Measurements from ENCODE around the gene FLT4. TPM values are rescaled to one million over a fixed set of nuclear protein-coding genes. Genes with fewer than 3 reads are reported as not detected.
"Not testable (repeated sequence)": the region's sequence is repeated elsewhere in the genome, so short reads cannot be mapped to it uniquely, and the experiment has no call there.

FLT4 gene
- total and polyA plus RNA-seq, 8 donors: 0.79 to 6.8 (median 2.1) TPM

DNA sequence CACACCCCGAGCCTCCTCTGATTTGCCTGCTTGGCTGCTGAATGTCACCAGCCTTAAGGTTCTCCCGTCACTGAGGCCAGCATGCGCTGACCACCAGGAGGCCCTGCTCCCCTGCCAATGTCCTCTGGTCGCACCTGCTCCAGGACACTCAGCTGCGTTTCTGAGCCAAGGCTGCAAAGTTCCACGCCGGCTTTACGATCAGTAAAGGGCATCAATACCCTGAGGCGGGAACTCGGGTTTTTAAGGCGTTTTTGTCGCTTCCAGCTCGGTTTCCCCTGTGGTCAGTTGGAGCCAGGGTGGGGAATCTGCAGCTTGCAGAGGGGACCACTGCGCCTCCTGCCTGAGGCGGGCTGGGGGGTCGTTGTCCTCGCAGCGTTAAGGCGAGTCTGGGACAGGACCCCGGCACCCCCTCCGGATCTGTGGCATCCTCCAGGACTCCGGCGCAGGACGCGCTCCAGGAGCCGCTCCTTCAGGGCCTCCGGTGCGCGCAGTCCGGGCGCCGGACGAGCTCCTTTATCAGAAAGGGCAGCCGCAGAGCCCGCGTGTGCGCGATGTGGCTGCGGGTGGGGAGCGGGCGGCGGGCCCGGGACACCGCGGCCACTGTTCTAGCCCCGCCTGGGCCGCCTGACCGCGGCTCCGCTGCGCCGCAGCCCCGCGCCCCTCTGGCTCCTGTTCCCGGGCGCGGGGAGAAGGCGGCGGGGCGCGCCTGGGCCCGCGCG, 24.1 kb upstream of the FLT4 start:
- intact Hi-C loops (cut with DNase I): no loop called here
- Histone ChIP-seq H3K27me3 (no peaks in the 10 kb centered on the region), H3K9me3 (no peaks in the 10 kb centered on the region), H3K27ac (no peak overlapping the region), H3K36me3 (no peaks in the 10 kb centered on the region), H3K4me3 (peak overlapping the region in 1 of 4 donors; percentile 13), H3K4me1 (no peaks in the 10 kb centered on the region)
- WGBS, 2 donors: 6 to 7% methylated on average over 51 to 64 of the region's 64 CpGs
- FAIRE-seq (no peak), ATAC-seq (no peak), DNase-seq (no peak)
- TF ChIP-seq, protein P1, sequence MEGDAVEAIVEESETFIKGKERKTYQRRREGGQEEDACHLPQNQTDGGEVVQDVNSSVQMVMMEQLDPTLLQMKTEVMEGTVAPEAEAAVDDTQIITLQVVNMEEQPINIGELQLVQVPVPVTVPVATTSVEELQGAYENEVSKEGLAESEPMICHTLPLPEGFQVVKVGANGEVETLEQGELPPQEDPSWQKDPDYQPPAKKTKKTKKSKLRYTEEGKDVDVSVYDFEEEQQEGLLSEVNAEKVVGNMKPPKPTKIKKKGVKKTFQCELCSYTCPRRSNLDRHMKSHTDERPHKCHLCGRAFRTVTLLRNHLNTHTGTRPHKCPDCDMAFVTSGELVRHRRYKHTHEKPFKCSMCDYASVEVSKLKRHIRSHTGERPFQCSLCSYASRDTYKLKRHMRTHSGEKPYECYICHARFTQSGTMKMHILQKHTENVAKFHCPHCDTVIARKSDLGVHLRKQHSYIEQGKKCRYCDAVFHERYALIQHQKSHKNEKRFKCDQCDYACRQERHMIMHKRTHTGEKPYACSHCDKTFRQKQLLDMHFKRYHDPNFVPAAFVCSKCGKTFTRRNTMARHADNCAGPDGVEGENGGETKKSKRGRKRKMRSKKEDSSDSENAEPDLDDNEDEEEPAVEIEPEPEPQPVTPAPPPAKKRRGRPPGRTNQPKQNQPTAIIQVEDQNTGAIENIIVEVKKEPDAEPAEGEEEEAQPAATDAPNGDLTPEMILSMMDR (IDR thresholded peaks at IDR 0.05): no peak

DNA sequence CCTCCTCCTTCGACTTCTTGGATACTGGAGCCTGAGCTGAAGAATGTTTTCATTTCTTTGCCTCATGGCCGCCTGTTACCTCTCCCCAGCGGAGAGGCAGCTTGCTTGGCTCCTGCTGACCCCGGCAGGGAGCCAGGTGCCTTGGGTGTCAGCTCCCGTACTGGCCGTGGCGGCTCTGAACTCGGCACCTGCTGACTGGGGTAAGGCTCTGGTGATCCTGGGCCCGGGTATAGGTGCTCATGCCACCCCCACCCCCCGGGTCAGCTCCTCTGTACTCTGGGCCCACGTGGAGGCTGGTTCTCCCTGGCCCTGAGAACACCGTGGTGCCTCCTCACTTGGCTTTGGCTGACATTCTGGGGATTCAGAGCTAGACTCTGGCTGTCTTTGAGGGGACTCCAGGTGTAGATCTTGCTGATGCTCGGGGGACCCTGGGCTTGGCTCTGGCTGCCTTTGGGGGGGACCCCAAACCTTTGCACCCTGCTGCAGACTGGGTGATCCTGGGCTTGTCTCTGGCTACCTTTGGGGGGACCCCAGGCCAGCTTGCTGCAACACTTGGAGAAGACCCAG, 22.6 kb upstream of the FLT4 start:
- intact Hi-C loops (cut with DNase I); H3K27ac ChIP-seq; FAIRE-seq; H3K36me3 ChIP-seq; H3K27me3 ChIP-seq; H3K9me3 ChIP-seq; H3K4me3 ChIP-seq; ATAC-seq; H3K4me1 ChIP-seq: not testable (repeated sequence)
- WGBS, 2 donors: 70 to 81% methylated on average over 12 to 13 of the region's 13 CpGs
- peak in 1 of 6 donors; percentile 65 for DNase-seq

- DNase-seq (peak in 5 of 6 donors; percentile 29 to 70 (median 53)), ATAC-seq (peak; percentile 66 to 94 (median 84)), FAIRE-seq (no peak)
- H3K9me3 ChIP-seq: no peaks in the 10 kb centered on the region
- H3K27ac ChIP-seq: no peak overlapping the region
- H3K4me3 ChIP-seq: no peak overlapping the region
- no peaks in the 10 kb centered on the region for H3K4me1 ChIP-seq
- no peaks in the 10 kb centered on the region for H3K27me3 ChIP-seq
- WGBS, 2 donors: 28 to 30% methylated on average over 17 of the region's 17 CpGs
- intact Hi-C loops (cut with DNase I): no loop called here
- no peaks in the 10 kb centered on the region for H3K36me3 ChIP-seq
- TF ChIP-seq, protein P1 (IDR thresholded peaks at IDR 0.05): peak; percentile 19 to 56 (median 42)
Observed at GRCh38 chr5:180670586-180671359, 21.4 kb upstream of the FLT4 start.

DNA sequence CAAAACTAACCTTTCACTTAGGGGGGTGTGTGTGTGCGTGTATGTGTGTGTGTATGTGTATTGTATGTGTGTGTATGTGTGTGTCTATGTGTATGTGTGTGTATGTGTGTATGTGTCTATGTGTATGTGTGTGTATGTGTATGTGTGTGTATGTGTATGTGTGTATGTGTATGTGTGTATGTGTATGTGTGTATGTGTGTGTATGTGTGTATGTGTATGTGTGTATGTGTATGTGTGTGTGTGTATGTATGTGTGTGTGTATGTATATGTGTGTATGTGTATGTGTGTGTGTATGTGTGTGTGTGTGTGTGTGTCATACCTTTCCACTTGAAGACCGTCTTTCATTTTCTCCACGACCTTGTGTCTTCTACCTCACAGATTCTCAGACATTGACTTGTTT, 20.8 kb upstream of the FLT4 start:
- no peaks in the 10 kb centered on the region for H3K4me1 ChIP-seq
- no peak for ATAC-seq
- intact Hi-C loops (cut with DNase I): no loop called here
- no peaks in the 10 kb centered on the region for H3K9me3 ChIP-seq
- DNase-seq: no peak
- FAIRE-seq: no peak
- no peaks in the 10 kb centered on the region for H3K27me3 ChIP-seq
- H3K36me3 ChIP-seq: no peaks in the 10 kb centered on the region
- H3K4me3 ChIP-seq: no peak overlapping the region
- WGBS, 2 donors: 50 to 57% methylated on average over 3 of the region's 3 CpGs
- TF ChIP-seq, protein P1 (IDR thresholded peaks at IDR 0.05): no peak
- no peak overlapping the region for H3K27ac ChIP-seq

DNA sequence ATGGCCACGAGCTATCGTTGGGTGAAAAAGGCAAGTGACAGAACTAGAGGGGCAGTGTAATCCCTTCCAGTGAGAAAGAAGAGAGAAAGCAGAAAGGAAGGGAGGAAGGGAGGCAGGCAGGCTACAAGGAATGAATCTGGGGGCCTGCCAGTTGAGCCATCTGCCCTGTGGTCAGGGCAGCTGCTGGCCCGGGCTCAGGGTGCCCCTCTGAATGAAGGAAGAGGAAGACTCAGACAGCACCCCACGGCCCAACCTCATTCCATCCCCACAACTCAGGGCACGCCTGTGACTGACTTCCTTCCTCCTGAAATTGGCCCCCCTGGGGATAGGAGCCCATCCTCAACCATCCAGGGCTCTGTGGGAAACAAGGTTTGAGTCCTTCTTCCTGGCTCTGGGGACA, 20.3 kb upstream of the FLT4 start:
- Histone ChIP-seq H3K4me1 (no peaks in the 10 kb centered on the region), H3K4me3 (no peak overlapping the region), H3K9me3 (no peaks in the 10 kb centered on the region), H3K27ac (no peak overlapping the region), H3K27me3 (no peaks in the 10 kb centered on the region), H3K36me3 (no peaks in the 10 kb centered on the region)
- no peak for DNase-seq
- no peak for FAIRE-seq
- 63 to 78% methylated on average over 5 of the region's 5 CpGs for WGBS, 2 donors
- intact Hi-C loops (cut with DNase I): no loop called here
- ATAC-seq: peak in 1 of 4 donors; percentile 9
- TF ChIP-seq, protein P1 (IDR thresholded peaks at IDR 0.05): no peak

All from pancreas (tissue), 10 donors.